H9 (cell line): Measurements from ENCODE around the gene PRH2. TPM values are rescaled to one million over a fixed set of nuclear protein-coding genes. Genes with fewer than 3 reads are reported as not detected.

ENCODE experiments used
- DNase-seq: peaks from one replicate; pipeline ENCODE4 v3.0.0-alpha.2; 2017
- H2AFZ ChIP-seq: one replicate; pipeline ENCODE4 v1.6.1; 2013; ENCODE audit warnings: mild to moderate bottlenecking, low read length, control low read depth, moderate library complexity
- H2AK5ac ChIP-seq: 2 replicates; pipeline ENCODE4 v1.6.1; 2013; ENCODE audit warnings: low read length, control low read depth, mixed read lengths; ENCODE audit not compliant: insufficient read length
- H2BK120ac ChIP-seq: one replicate; pipeline ENCODE4 v1.6.1; 2013; ENCODE audit warnings: low read depth, mild to moderate bottlenecking, low read length, control low read depth, inconsistent platforms; ENCODE audit not compliant: poor library complexity, severe bottlenecking
- H2BK12ac ChIP-seq: 2 replicates; pipeline ENCODE4 v1.6.1; 2013; ENCODE audit warnings: low read length, control low read depth, mixed read lengths, low read depth; ENCODE audit not compliant: insufficient read length
- H2BK15ac ChIP-seq: 2 replicates; pipeline ENCODE4 v1.6.1; 2013; ENCODE audit warnings: low read depth, low read length, control low read depth
- H2BK20ac ChIP-seq: one replicate; pipeline ENCODE4 v1.6.1; 2013; ENCODE audit warnings: low read depth, mild to moderate bottlenecking, low read length, control low read depth, inconsistent platforms; ENCODE audit not compliant: poor library complexity, severe bottlenecking
- H2BK5ac ChIP-seq: 2 replicates; pipeline ENCODE4 v1.6.1; 2013; ENCODE audit warnings: low read length, control low read depth, mixed read lengths; ENCODE audit not compliant: insufficient read length
- H3K14ac ChIP-seq: 2 replicates; pipeline ENCODE4 v1.6.1; 2013; ENCODE audit warnings: low read length, control low read depth; ENCODE audit not compliant: insufficient read depth
- H3K18ac ChIP-seq: 2 replicates; pipeline ENCODE4 v1.6.1; 2013; ENCODE audit warnings: low read depth, mild to moderate bottlenecking, mixed read lengths, low read length, control low read depth; ENCODE audit not compliant: insufficient read length
- H3K23ac ChIP-seq: 2 replicates; pipeline ENCODE4 v1.6.1; 2013; ENCODE audit warnings: low read length, control low read depth, mixed read lengths, low read depth; ENCODE audit not compliant: insufficient read length
- H3K23me2 ChIP-seq: 2 replicates; pipeline ENCODE4 v1.6.1; 2013; ENCODE audit warnings: low read depth, mild to moderate bottlenecking, mixed read lengths, low read length, control low read depth; ENCODE audit not compliant: insufficient read length, poor library complexity, severe bottlenecking
- H3K27ac ChIP-seq: 2 replicates; pipeline ENCODE4 v1.5.1; 2013; ENCODE audit warnings: low read length, control low read depth, mixed read lengths, low read depth; ENCODE audit not compliant: insufficient read length
- H3K27me3 ChIP-seq: 2 replicates; pipeline ENCODE4 v1.6.1; 2013; ENCODE audit warnings: low read length, control low read depth, inconsistent platforms; ENCODE audit not compliant: insufficient read depth
- H3K4ac ChIP-seq: 2 replicates; pipeline ENCODE4 v1.6.1; 2013; ENCODE audit warnings: low read depth, mild to moderate bottlenecking, control low read depth, inconsistent platforms, low read length, moderate library complexity
- H3K4me1 ChIP-seq: 2 replicates; pipeline ENCODE4 v1.6.1; 2013; ENCODE audit warnings: low read length, control low read depth, inconsistent platforms; ENCODE audit not compliant: insufficient read depth
- H3K4me2 ChIP-seq: 2 replicates; pipeline ENCODE4 v1.6.1; 2013; ENCODE audit warnings: low read length, control low read depth, mixed read lengths; ENCODE audit not compliant: insufficient read length, insufficient read depth
- H3K56ac ChIP-seq: 2 replicates; pipeline ENCODE4 v1.6.1; 2013; ENCODE audit warnings: low read depth, mild to moderate bottlenecking, mixed read lengths, low read length, control low read depth; ENCODE audit not compliant: insufficient read length
- H3K79me1 ChIP-seq: 2 replicates; pipeline ENCODE4 v1.6.1; 2013; ENCODE audit warnings: low read depth, mild to moderate bottlenecking, moderate library complexity, low read length, control low read depth, inconsistent platforms; ENCODE audit not compliant: insufficient read depth, poor library complexity, severe bottlenecking
- H3K79me2 ChIP-seq: 2 replicates; pipeline ENCODE4 v1.6.1; 2013; ENCODE audit warnings: low read length, control low read depth, inconsistent platforms; ENCODE audit not compliant: insufficient read depth
- H3K9ac ChIP-seq: 2 replicates; pipeline ENCODE4 v1.6.1; 2013; ENCODE audit warnings: low read length, control low read depth, mixed read lengths; ENCODE audit not compliant: insufficient read length; ENCODE audit errors: extremely low read depth
- H3K9me3 ChIP-seq: one replicate; pipeline ENCODE4 v1.6.1; 2013; ENCODE audit warnings: low read depth, low read length, inconsistent platforms; ENCODE audit not compliant: control insufficient read depth
- H3T11ph ChIP-seq: one replicate; pipeline ENCODE4 v1.6.1; 2013; ENCODE audit warnings: mild to moderate bottlenecking, low read length, control low read depth, inconsistent platforms
- H4K20me1 ChIP-seq: one replicate; pipeline ENCODE4 v1.6.1; 2013; ENCODE audit not compliant: control insufficient read depth, insufficient read length, insufficient read depth
- H4K5ac ChIP-seq: 2 replicates; pipeline ENCODE4 v1.6.1; 2013; ENCODE audit warnings: low read depth, mild to moderate bottlenecking, mixed read lengths, low read length, control low read depth; ENCODE audit not compliant: insufficient read length
- H4K8ac ChIP-seq: replicated peaks from 2 replicates; pipeline ENCODE4 v1.6.1; 2013; ENCODE audit warnings: low read length, control low read depth, mixed read lengths, low read depth; ENCODE audit not compliant: insufficient read length
- H4K91ac ChIP-seq: 2 replicates; pipeline ENCODE4 v1.6.1; 2013; ENCODE audit warnings: low read depth, mild to moderate bottlenecking, moderate library complexity, mixed read lengths, low read length, control low read depth; ENCODE audit not compliant: insufficient read length
- H3K27ac Mint-ChIP-seq, 3 experiments: 2 replicates in 2 of 3; 3 replicates in 1 of 3; pipeline ENCODE4 v1.8.0; 2020 to 2021; ENCODE audit warnings: mixed read lengths in 3 of 3, mild to moderate bottlenecking in 1 of 3, moderate library complexity in 1 of 3
- H3K27me3 Mint-ChIP-seq: 2 replicates; pipeline ENCODE4 v1.8.0; 2021; ENCODE audit warnings: low read depth, mild to moderate bottlenecking, moderate library complexity, mixed read lengths
- H3K36me3 Mint-ChIP-seq, 3 experiments: 2 replicates in 2 of 3; 3 replicates in 1 of 3; pipeline ENCODE4 v1.8.0; 2020 to 2021; ENCODE audit warnings: low read depth in 3 of 3, mixed read lengths in 3 of 3; ENCODE audit not compliant: insufficient read depth in 1 of 3
- H3K4me1 Mint-ChIP-seq, 2 experiments: 2 replicates each; pipeline ENCODE4 v1.8.0; 2020; ENCODE audit warnings: mixed read lengths in 2 of 2
- H3K4me3 Mint-ChIP-seq, 2 experiments: 2 replicates in 1 of 2; 3 replicates in 1 of 2; pipeline ENCODE4 v1.8.0; 2020 to 2021; ENCODE audit warnings: mild to moderate bottlenecking in 2 of 2, mixed read lengths in 2 of 2, moderate library complexity in 1 of 2
- H3K9me3 Mint-ChIP-seq, 2 experiments: 2 replicates in 1 of 2; 3 replicates in 1 of 2; pipeline ENCODE4 v1.8.0; 2020; ENCODE audit warnings: mild to moderate bottlenecking in 2 of 2, mixed read lengths in 2 of 2, moderate library complexity in 1 of 2
- WGBS: extraction: QIAGEN DNeasy Blood & Tissue Kit; methylation state at CpG from one replicate; pipeline ENCODE4 v1.1.7; 2013; ENCODE audit warnings: missing lambda C conversion rate, low lambda C conversion rate, mixed read lengths; ENCODE audit not compliant: insufficient read length; ENCODE audit errors: extremely low coverage; 5-methylcytosine and 5-hydroxymethylcytosine counted together
- total RNA-seq: library from RNA; stranded (reverse); gene quantifications from 2 replicates; pipeline ENCODE4 v1.2.1, GENCODE V29; 2021
- TF ChIP-seq, protein P1 (sequence below): fragments of 200-600 bp; sonication (generic); conservative IDR thresholded peaks from 3 replicates; pipeline ENCODE4 v1.8.0; 2021; ENCODE audit warnings: antibody characterized with exemption, mild to moderate bottlenecking

Gene PRH2
- total RNA-seq, 1 experiment from 2014 or later: not detected

DNA sequence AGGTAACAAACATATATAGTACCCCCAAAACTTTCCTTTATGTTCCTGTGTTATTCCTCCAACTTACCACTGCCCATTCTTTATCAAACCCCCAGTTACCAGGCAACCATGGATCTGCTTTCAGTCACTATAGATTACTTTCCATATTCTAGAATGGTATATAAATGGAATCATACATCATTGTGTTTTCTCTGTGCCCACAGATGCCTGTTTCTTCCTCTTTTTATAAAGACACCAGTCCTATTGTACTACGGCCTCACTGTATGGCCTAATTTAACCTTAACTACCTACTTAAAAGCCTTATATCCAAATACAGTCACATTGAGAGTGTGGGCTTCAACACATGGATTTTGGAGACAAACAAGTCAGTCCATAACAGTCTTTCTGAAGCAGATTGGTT, 7.5 kb downstream of the PRH2 start:
- Histone ChIP-seq H3K27ac (no peak overlapping the region), H3K79me2 (no peaks in the 10 kb centered on the region), H3K9me3 (no peaks in the 10 kb centered on the region), H3T11ph (no peak overlapping the region), H3K9ac (no peak overlapping the region), H2BK15ac (no peak overlapping the region), H2BK5ac (no peak overlapping the region), H3K79me1 (no peaks in the 10 kb centered on the region), H3K18ac (no peak overlapping the region), H2BK12ac (no peak overlapping the region), H3K4me1 (no peaks in the 10 kb centered on the region), H2AFZ (no peak overlapping the region), H4K91ac (no peak overlapping the region), H3K23ac (no peak overlapping the region), H3K56ac (no peak overlapping the region), H3K14ac (no peak overlapping the region), H2BK120ac (no peak overlapping the region), H3K4me2 (no peak overlapping the region), H2BK20ac (no peak overlapping the region), H4K8ac (no peak overlapping the region), H2AK5ac (no peak overlapping the region), H4K20me1 (no peaks in the 10 kb centered on the region), H3K27me3 (no peaks in the 10 kb centered on the region), H3K23me2 (no peaks in the 10 kb centered on the region), H3K4ac (no peak overlapping the region), H4K5ac (no peak overlapping the region)
- H3K36me3 Mint-ChIP-seq: peaks cover under 1 to 1% (median under 1%) of the 10 kb centered on the region in 3 experiments; a peak in 2 of 7 replicates
- H3K4me1 Mint-ChIP-seq: peaks cover 5 to 13% of the 10 kb centered on the region in 2 experiments
- no peaks in the 10 kb centered on the region for H3K27me3 Mint-ChIP-seq
- DNase-seq: no peak
- TF ChIP-seq, protein P1, sequence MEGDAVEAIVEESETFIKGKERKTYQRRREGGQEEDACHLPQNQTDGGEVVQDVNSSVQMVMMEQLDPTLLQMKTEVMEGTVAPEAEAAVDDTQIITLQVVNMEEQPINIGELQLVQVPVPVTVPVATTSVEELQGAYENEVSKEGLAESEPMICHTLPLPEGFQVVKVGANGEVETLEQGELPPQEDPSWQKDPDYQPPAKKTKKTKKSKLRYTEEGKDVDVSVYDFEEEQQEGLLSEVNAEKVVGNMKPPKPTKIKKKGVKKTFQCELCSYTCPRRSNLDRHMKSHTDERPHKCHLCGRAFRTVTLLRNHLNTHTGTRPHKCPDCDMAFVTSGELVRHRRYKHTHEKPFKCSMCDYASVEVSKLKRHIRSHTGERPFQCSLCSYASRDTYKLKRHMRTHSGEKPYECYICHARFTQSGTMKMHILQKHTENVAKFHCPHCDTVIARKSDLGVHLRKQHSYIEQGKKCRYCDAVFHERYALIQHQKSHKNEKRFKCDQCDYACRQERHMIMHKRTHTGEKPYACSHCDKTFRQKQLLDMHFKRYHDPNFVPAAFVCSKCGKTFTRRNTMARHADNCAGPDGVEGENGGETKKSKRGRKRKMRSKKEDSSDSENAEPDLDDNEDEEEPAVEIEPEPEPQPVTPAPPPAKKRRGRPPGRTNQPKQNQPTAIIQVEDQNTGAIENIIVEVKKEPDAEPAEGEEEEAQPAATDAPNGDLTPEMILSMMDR: no peak
- H3K9me3 Mint-ChIP-seq: no peaks in the 10 kb centered on the region; a peak in 1 of 5 replicates
- no peak overlapping the region for H3K27ac Mint-ChIP-seq
- no CpG with 5 or more reads among the region's 1 CpG for WGBS
- no peak overlapping the region for H3K4me3 Mint-ChIP-seq
